K562 (cell line): Measurements from ENCODE around the gene FAM118B. TPM values are rescaled to one million over a fixed set of nuclear protein-coding genes. Genes with fewer than 3 reads are reported as not detected.

Source experiments
- ATAC-seq: fragments of 200-7000 bp; cut with Tn5 transposase; 3 replicates; pipeline ENCODE4 v1.9.1; 2020; ENCODE audit warnings: moderate library complexity
- BruUV-seq: library from RNA; stranded (reverse); fragments of 400-500 nt; replicated peaks from 2 replicates; lab custom pipeline; 2021; lab: Mats Ljungman, UMichigan
- CTCF ChIA-PET: fragments of 300-600 bp; formaldehyde crosslinking; extraction: SDS; loops from one replicate; lab custom pipeline; 2021; ENCODE audit warnings: low intra/inter-chr PET ratio; lab: Yijun Ruan, JAX
- POLR2A ChIA-PET: fragments of 300-600, 350-650 bp; sonication (Branson Sonifier 250); formaldehyde crosslinking; extraction: SDS; loops from one replicate; lab custom pipeline; 2021; ENCODE audit warnings: antibody characterized with exemption, inconsistent platforms; lab: Yijun Ruan, JAX
- DNase-seq, 4 experiments: peaks; one replicate each; pipeline versions ENCODE4 v3.0.0 to v3.0.0-alpha.2; 2011 to 2018; ENCODE audit warnings: low spot score in 3 of 4, mixed read lengths in 3 of 4; ENCODE audit errors: extremely low read depth in 1 of 4
- FAIRE-seq: peaks from 2 replicates; lab custom pipeline; 2011; peaks lifted over from hg19 to GRCh38; lab: Jason Lieb, UNC
- H2AFZ ChIP-seq: 2 replicates; pipeline ENCODE4 v1.6.0; 2011; ENCODE audit warnings: low read depth, low read length, control low read depth, inconsistent platforms
- H3K27ac ChIP-seq: fragments of 200-600 bp; 3 replicates; pipeline ENCODE4 v1.8.0; 2011; ENCODE audit warnings: low read depth, mild to moderate bottlenecking, control low read depth, inconsistent platforms, low read length, moderate library complexity, mixed read lengths; ENCODE audit errors: extremely low read depth
- H3K27me3 ChIP-seq, 2 experiments: fragments of 300-600 bp in 1 of 2; 2 replicates in 1 of 2; 3 replicates in 1 of 2; pipeline versions ENCODE4 v1.6.0 to v1.8.0; 2011; ENCODE audit warnings: inconsistent platforms in 2 of 2, low read length in 2 of 2, mild to moderate bottlenecking in 1 of 2, mixed read lengths in 1 of 2, moderate library complexity in 1 of 2; ENCODE audit not compliant: control insufficient read depth in 2 of 2, insufficient read depth in 2 of 2
- H3K36me3 ChIP-seq: fragments of 300-600 bp; 3 replicates; pipeline ENCODE4 v1.8.0; 2011; ENCODE audit warnings: mild to moderate bottlenecking, low read length, inconsistent platforms; ENCODE audit not compliant: control insufficient read depth, insufficient read depth
- H3K4me1 ChIP-seq, 2 experiments: fragments of 200-600 bp in 1 of 2; replicated peaks in 1 of 2; 2 replicates in 1 of 2; 3 replicates in 1 of 2; pipeline versions ENCODE4 v1.5.1 to v1.8.0; 2011; ENCODE audit warnings: inconsistent platforms in 2 of 2, low read length in 2 of 2, mild to moderate bottlenecking in 1 of 2, mixed read lengths in 1 of 2, moderate library complexity in 1 of 2; ENCODE audit not compliant: control insufficient read depth in 2 of 2, insufficient read depth in 2 of 2
- H3K4me2 ChIP-seq: 2 replicates; pipeline ENCODE4 v1.6.1; 2011; ENCODE audit warnings: low read length, control low read depth, inconsistent platforms, mixed read lengths; ENCODE audit not compliant: insufficient read depth
- H3K4me3 ChIP-seq: fragments of 200-600 bp; sonication (generic), shearing (Covaris generic); 2 replicates; pipeline ENCODE4 v1.5.1; 2016; ENCODE audit warnings: control low read depth, inconsistent platforms
- H3K79me2 ChIP-seq: fragments of 200-600 bp; 3 replicates; pipeline ENCODE4 v1.8.0; 2011; ENCODE audit warnings: low read length, inconsistent platforms; ENCODE audit not compliant: control insufficient read depth, insufficient read depth
- H3K9ac ChIP-seq, 2 experiments: 2 replicates each; pipeline versions ENCODE4 v1.6.0 to v1.6.1; 2011; ENCODE audit warnings: low read depth in 2 of 2, low read length in 2 of 2, control low read depth in 1 of 2, inconsistent platforms in 1 of 2, mild to moderate bottlenecking in 1 of 2, mixed read lengths in 1 of 2; ENCODE audit not compliant: insufficient read depth in 1 of 2
- H3K9me1 ChIP-seq: one replicate; pipeline ENCODE4 v1.6.0; 2011; ENCODE audit warnings: inconsistent platforms, mild to moderate bottlenecking, low read length, moderate library complexity; ENCODE audit not compliant: control insufficient read depth, insufficient read depth
- H3K9me3 ChIP-seq: replicated peaks from 2 replicates; pipeline ENCODE4 v1.5.1; 2011; ENCODE audit warnings: low read depth, low read length, inconsistent platforms; ENCODE audit not compliant: control insufficient read depth, insufficient read depth
- H4K20me1 ChIP-seq: replicated peaks from 2 replicates; pipeline ENCODE4 v1.6.1; 2011; ENCODE audit warnings: low read length, inconsistent platforms, mixed read lengths; ENCODE audit not compliant: control insufficient read depth, insufficient read depth
- ADNP ChIP-seq: fragments of 200-800 bp; sonication (Bioruptor generic); IDR thresholded peaks from 2 replicates; pipeline ENCODE4 v1.6.1; 2016; ENCODE audit warnings: missing genetic modification characterization, missing compliant biosample characterization
- BACH1 ChIP-seq: fragments of 200-800 bp; sonication (Bioruptor generic); IDR thresholded peaks from 2 replicates; pipeline ENCODE4 v1.6.1; 2016; ENCODE audit warnings: missing genetic modification characterization, missing compliant biosample characterization
- BRCA1 ChIP-seq, 2 experiments: fragments of 450-650 bp in 1 of 2; sonication (generic) in 1 of 2; formaldehyde crosslinking in 1 of 2; IDR thresholded peaks; 2 replicates each; pipeline versions ENCODE4 v1.5.0 to v1.6.1; 2017 to 2020; ENCODE audit warnings: mild to moderate bottlenecking in 1 of 2, missing genetic modification reagents in 1 of 2
- HNRNPL ChIP-seq: fragments of 200-400 bp; formaldehyde crosslinking; IDR thresholded peaks from 2 replicates; pipeline ENCODE4 v1.6.1; 2017; ENCODE audit warnings: low read depth, mild to moderate bottlenecking, low read length
- HNRNPUL1 ChIP-seq: fragments of 200-400 bp; formaldehyde crosslinking; IDR thresholded peaks from 2 replicates; pipeline ENCODE4 v1.6.1; 2017; ENCODE audit warnings: low read length
- KAT8 ChIP-seq: fragments of 450-650 bp; IDR thresholded peaks from 2 replicates; pipeline ENCODE4 v1.6.1; 2016; ENCODE audit warnings: low read depth, mild to moderate bottlenecking
- POLR2B ChIP-seq: fragments of 450-650 bp; IDR thresholded peaks from 2 replicates; pipeline ENCODE4 v1.6.1; 2018; ENCODE audit warnings: low read depth; ENCODE audit not compliant: partially characterized antibody
- TEAD4 ChIP-seq, 2 experiments: sonication (generic) in 1 of 2; formaldehyde crosslinking in 1 of 2; IDR thresholded peaks; 2 replicates each; pipeline versions ENCODE4 v1.6.1 to v1.8.0; 2012 to 2022; ENCODE audit warnings: borderline replicate concordance in 1 of 2, inconsistent platforms in 1 of 2, low read length in 1 of 2, mild to moderate bottlenecking in 1 of 2, missing genetic modification reagents in 1 of 2
- XRCC4 ChIP-seq: IDR thresholded peaks from one replicate; pipeline ENCODE4 v1.6.1; 2011; ENCODE audit not compliant: insufficient read depth, insufficient read length; ENCODE audit errors: extremely low read depth
- ZBTB49 ChIP-seq: sonication (generic); formaldehyde crosslinking; IDR thresholded peaks from 2 replicates; pipeline ENCODE4 v1.8.0; 2022; ENCODE audit warnings: missing genetic modification reagents, mild to moderate bottlenecking, borderline replicate concordance
- ZEB2 ChIP-seq: fragments of 450-650 bp; IDR thresholded peaks from 2 replicates; pipeline ENCODE4 v1.6.1; 2016
- ZNF12 ChIP-seq: sonication (generic); formaldehyde crosslinking; IDR thresholded peaks from 2 replicates; pipeline ENCODE4 v1.4.0; 2020; ENCODE audit warnings: mild to moderate bottlenecking, missing genetic modification reagents
- WGBS: fragments of 100-300 bp; shearing (Covaris generic); methylation state at CpG from one replicate; pipeline ENCODE4 v1.1.6; 2016; ENCODE audit warnings: low coverage, mixed read lengths; ENCODE audit not compliant: insufficient coverage; ENCODE audit errors: missing lambda C conversion rate; 5-methylcytosine and 5-hydroxymethylcytosine counted together
- in situ Hi-C: fragments of 300-500 bp; cut with MboI; formaldehyde crosslinking; loops from 4 replicates; pipeline ENCODE4 v1.15.0; 2018; ENCODE audit warnings: inconsistent platforms, mixed read lengths
- intact Hi-C: fragments of 100-400 bp; cut with micrococcal nuclease; formaldehyde crosslinking; loops from 2 replicates; pipeline ENCODE4 v1.14.2; 2022
- polyA plus RNA-seq, 8 experiments: library from polyadenylated mRNA; depleted of rRNA in 4 of 8; stranded (reverse) in 5 of 8; unstranded in 3 of 8; fragments of >200 nt; fragmentation: Nextera tagmentation in 2 of 8; fragmentation: Illumina TruSeq in 1 of 8; extraction: Ambion mirVana in 2 of 8; extraction: Trizol in 1 of 8; gene quantifications; 2 replicates each; pipeline versions ENCODE4 v1.2.1 to v1.2.3, GENCODE V29; 2011 to 2014; ENCODE audit warnings: inconsistent platforms in 1 of 8, missing spikeins in 1 of 8
- total RNA-seq, 7 experiments: library from RNA; depleted of rRNA in 6 of 7; stranded (reverse); fragments of >200 nt in 6 of 7; fragmentation: Illumina TruSeq in 2 of 7; extraction: Trizol in 2 of 7; gene quantifications; 2 replicates each; pipeline versions ENCODE4 v1.2.1 to v1.2.3, GENCODE V29; 2011 to 2021; ENCODE audit warnings: low replicate concordance in 1 of 7
- TF ChIP-seq, protein P1 (sequence below): fragments of 250-450 bp; sonication (Bioruptor Pico); IDR thresholded peaks from 2 replicates; pipeline ENCODE4 v1.5.0; 2021; ENCODE audit warnings: mild to moderate bottlenecking, moderate library complexity

The FAM118B gene
- total and polyA plus RNA-seq, 9 of the 15 experiments (the other 6 are each of a cell fraction or from before 2014, with no cell fraction given) = 12.0 to 49.0 (median 22.1) TPM

DNA sequence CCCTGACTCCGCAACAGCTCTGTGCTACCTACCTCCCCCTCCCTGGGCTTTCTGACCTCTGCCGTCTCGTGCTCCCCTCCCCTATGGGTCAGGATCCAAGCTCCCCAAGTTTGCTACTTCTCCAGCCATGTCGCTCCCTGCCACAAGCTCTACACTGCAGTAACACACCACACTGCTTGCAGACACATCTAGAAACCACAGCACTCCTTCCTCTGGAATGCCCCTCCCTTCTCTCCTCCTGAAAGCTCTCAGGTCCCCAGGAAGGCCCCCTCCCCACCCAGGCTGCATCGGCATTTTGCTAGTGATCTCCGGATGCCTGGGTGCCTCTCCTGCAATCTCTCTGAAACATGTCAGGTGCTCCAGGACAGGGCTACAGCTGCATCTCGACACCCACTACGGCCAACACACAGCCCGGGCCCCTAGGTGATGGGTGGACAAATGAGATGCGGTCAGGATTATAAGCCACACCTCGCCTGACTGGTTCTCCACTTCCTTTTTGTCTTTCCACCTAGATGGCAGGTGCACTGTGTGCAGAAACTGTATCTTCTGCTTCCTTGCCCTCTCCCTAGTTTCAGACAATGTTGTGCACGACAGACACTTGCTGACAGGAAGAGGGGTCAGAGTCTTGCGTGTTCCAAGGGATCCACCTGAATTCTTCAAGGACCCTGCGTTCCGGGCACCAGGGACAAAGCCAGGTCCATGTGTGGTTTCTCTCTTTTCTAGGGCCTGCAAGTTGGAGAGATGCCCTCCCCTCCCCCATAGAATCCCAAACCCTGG, 23.1 kb upstream of the FAM118B start:
- intact Hi-C loops = no loop called here
- no peaks in the 10 kb centered on the region for H3K27me3 ChIP-seq
- ChIA-PET CTCF (no interaction called here), POLR2A (interaction anchor here (0.6 to 0.9 kb wide), 2 partner anchors 10 kb away, joined by 3 to 4 read pairs; no protein-coding TSS in a partner anchor)
- H3K36me3 ChIP-seq = peaks cover 36% of the 10 kb centered on the region
- no TSS peak for BruUV-seq
- H4K20me1 ChIP-seq = 0 out of 2 replicates have a peak, but pooled peaks cover 3% of the 10 kb centered on the region
- H3K4me3 ChIP-seq = no peak overlapping the region
- no peaks in the 10 kb centered on the region for H3K9me3 ChIP-seq
- H3K27ac ChIP-seq = no peak overlapping the region
- DNase-seq (no peak), ATAC-seq (no peak), FAIRE-seq (no peak)
- H3K4me2 ChIP-seq = no peak overlapping the region
- no peak overlapping the region for H3K9ac ChIP-seq
- in situ Hi-C loops = no loop called here
- no peaks in the 10 kb centered on the region for H3K4me1 ChIP-seq
- WGBS = 79% methylated on average over 11 of the region's 15 CpGs
- H2AFZ ChIP-seq = no peak overlapping the region
- H3K79me2 ChIP-seq = no peaks in the 10 kb centered on the region
- no peaks in the 10 kb centered on the region for H3K9me1 ChIP-seq
- TF ChIP-seq ZNF12 (CRISPR knock-in tag) = no peak
- TF ChIP-seq BACH1 (tag) = no peak
- TF ChIP-seq XRCC4 = no peak
- TF ChIP-seq POLR2B = no peak
- no peak for TF ChIP-seq TEAD4 (IDR thresholded peaks at IDR 0.05; ENCODE audit: low read length)
- no peak for TF ChIP-seq TEAD4 (CRISPR knock-in tag; IDR thresholded peaks at IDR 0.05; ENCODE audit: borderline replicate concordance)
- no peak for TF ChIP-seq ADNP (tag)
- TF ChIP-seq, protein P1, sequence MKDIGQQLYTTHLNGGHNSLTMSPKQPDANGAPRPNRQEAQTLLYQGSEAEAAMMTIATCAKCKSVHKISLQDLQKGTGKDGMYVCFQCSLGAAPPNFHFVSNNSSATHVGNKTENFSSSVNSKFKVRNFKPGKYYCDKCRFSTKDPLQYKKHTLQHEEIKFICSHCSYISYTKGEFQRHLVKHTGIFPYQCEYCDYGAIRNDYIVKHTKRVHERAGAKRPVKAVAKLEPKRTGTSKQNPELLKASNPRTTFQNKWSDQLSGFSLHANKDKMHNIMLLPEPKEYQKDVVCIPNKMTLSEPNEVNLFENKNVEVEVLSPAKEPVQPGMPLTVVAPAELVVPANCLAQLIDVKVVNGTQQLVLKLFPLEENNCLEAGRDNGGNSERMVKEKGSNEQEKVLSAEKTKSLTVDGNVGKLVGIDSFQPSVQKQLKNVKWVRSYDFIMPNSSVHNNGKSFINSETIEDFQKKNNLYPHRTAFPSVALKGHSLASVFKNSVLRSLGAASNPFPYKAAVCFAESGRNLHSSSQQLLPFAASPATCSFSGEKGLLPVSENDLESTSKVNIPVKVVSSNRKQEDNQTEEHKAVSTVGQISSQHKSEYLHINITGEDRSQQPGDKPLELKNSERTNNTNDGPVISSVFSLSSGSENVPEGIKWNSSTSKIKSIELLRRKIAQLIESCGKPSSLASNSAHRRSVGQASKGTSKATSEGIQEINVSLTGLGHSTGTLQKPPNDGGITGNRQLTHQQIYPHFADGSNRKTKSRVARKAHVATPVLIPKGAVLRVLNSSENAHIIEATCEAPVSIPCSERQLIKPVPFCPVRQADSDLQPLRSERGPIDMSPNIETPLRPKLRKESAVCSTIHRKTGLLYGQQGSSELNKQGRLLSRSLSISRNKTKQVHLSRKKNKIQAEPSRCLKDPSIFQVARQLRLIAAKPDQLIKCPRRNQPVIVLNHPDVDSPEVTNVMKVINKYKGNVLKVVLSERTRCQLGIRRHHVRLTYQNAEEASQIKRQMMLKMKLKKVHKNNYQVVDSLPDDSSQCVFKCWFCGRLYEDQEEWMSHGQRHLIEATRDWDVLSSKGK (CRISPR knock-in tag) = no peak
- no peak for TF ChIP-seq ZBTB49
- TF ChIP-seq BRCA1 (IDR thresholded peaks at IDR 0.05) = no peak
- no peak for TF ChIP-seq BRCA1 (CRISPR knock-in tag; IDR thresholded peaks at IDR 0.05)
- no peak for TF ChIP-seq ZEB2
- TF ChIP-seq HNRNPUL1 = no peak
- TF ChIP-seq KAT8 = no peak
- no peak for TF ChIP-seq HNRNPL
